Peyer's patch (tissue), 4 donors: ENCODE results near the gene SOX12.

Experiments
- POLR2A ChIP-seq, 2 donors: fragments of 450-650 bp; IDR thresholded peaks; one replicate each; pipeline ENCODE4 v1.5.1; 2017; ENCODE audit warnings: antibody characterized with exemption in 2 of 2, mild to moderate bottlenecking in 2 of 2, moderate library complexity in 2 of 2
- TF ChIP-seq, protein P1 (sequence below), 6 experiments: fragments of 450-650 bp in 4 of 6; fragments of 200-600 bp in 2 of 6; sonication (generic) in 1 of 6; IDR thresholded peaks; one replicate each; pipeline ENCODE4 v1.5.1; 2017 to 2019; ENCODE audit warnings: antibody characterized with exemption in 6 of 6, mild to moderate bottlenecking in 3 of 6, moderate library complexity in 1 of 6

DNA sequence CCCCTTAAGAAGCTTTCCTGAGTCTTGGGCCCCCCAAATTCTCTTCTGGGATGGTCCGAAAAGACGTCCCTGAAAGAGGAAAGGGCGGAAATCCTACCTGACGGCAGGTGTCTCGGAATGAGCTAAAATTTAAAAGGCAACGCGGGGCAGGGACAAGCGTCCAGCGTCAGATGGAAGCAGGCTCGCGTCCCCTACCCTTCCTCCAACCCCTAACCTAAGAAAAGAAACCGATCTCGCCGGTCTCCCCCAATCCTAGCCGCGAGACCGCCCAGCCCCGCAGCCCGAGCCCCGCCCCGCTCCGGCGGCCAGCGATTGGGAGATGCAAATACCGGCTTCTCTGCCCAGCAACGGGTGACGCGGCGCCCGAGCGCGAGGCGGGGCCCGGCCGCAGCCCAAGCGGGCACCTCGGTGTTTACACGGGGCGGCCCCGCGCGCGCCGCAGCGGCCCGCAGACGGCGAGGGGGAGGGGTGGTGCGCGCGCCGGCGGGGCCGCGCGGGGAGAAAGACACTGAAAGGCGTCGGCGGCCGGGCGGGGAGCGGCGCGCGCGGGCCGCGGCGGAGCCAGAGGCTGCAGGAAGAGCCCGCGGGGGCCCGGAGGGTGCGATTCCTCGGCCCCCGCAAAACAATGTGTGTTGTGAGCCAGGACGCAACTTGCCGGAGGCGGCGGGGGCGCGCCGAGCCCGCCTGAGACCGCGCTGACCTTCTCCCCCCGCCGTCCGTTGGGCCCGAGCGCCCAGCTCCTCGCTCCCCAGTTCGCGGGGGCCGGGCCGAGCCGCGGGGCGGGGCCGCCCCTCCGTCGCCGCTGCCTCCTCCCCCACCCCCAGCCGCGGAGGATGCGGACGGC lies at the start of gene SOX12:
- TF ChIP-seq POLR2A (IDR thresholded peaks at IDR 0.05) = peak in 1 of 2 donors; percentile 60
- TF ChIP-seq, protein P1, sequence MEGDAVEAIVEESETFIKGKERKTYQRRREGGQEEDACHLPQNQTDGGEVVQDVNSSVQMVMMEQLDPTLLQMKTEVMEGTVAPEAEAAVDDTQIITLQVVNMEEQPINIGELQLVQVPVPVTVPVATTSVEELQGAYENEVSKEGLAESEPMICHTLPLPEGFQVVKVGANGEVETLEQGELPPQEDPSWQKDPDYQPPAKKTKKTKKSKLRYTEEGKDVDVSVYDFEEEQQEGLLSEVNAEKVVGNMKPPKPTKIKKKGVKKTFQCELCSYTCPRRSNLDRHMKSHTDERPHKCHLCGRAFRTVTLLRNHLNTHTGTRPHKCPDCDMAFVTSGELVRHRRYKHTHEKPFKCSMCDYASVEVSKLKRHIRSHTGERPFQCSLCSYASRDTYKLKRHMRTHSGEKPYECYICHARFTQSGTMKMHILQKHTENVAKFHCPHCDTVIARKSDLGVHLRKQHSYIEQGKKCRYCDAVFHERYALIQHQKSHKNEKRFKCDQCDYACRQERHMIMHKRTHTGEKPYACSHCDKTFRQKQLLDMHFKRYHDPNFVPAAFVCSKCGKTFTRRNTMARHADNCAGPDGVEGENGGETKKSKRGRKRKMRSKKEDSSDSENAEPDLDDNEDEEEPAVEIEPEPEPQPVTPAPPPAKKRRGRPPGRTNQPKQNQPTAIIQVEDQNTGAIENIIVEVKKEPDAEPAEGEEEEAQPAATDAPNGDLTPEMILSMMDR (IDR thresholded peaks at IDR 0.05) = no peak
